H9 (cell line): ENCODE measurements around the gene KRTCAP2. TPM values are rescaled to one million over a fixed set of nuclear protein-coding genes. Genes with fewer than 3 reads are reported as not detected.
"Not testable (repeated sequence)": the region's sequence is repeated elsewhere in the genome, so short reads cannot be mapped to it uniquely, and the experiment has no call there.

Experiments
- DNase-seq: peaks from one replicate; pipeline ENCODE4 v3.0.0-alpha.2; 2017
- H2AFZ ChIP-seq: one replicate; pipeline ENCODE4 v1.6.1; 2013; ENCODE audit warnings: mild to moderate bottlenecking, low read length, control low read depth, moderate library complexity
- H2AK5ac ChIP-seq: 2 replicates; pipeline ENCODE4 v1.6.1; 2013; ENCODE audit warnings: low read length, control low read depth, mixed read lengths; ENCODE audit not compliant: insufficient read length
- H2BK120ac ChIP-seq: one replicate; pipeline ENCODE4 v1.6.1; 2013; ENCODE audit warnings: low read depth, mild to moderate bottlenecking, low read length, control low read depth, inconsistent platforms; ENCODE audit not compliant: poor library complexity, severe bottlenecking
- H2BK12ac ChIP-seq: 2 replicates; pipeline ENCODE4 v1.6.1; 2013; ENCODE audit warnings: low read length, control low read depth, mixed read lengths, low read depth; ENCODE audit not compliant: insufficient read length
- H2BK15ac ChIP-seq: 2 replicates; pipeline ENCODE4 v1.6.1; 2013; ENCODE audit warnings: low read depth, low read length, control low read depth
- H2BK20ac ChIP-seq: one replicate; pipeline ENCODE4 v1.6.1; 2013; ENCODE audit warnings: low read depth, mild to moderate bottlenecking, low read length, control low read depth, inconsistent platforms; ENCODE audit not compliant: poor library complexity, severe bottlenecking
- H2BK5ac ChIP-seq: 2 replicates; pipeline ENCODE4 v1.6.1; 2013; ENCODE audit warnings: low read length, control low read depth, mixed read lengths; ENCODE audit not compliant: insufficient read length
- H3K14ac ChIP-seq: 2 replicates; pipeline ENCODE4 v1.6.1; 2013; ENCODE audit warnings: low read length, control low read depth; ENCODE audit not compliant: insufficient read depth
- H3K18ac ChIP-seq: 2 replicates; pipeline ENCODE4 v1.6.1; 2013; ENCODE audit warnings: low read depth, mild to moderate bottlenecking, mixed read lengths, low read length, control low read depth; ENCODE audit not compliant: insufficient read length
- H3K23ac ChIP-seq: 2 replicates; pipeline ENCODE4 v1.6.1; 2013; ENCODE audit warnings: low read length, control low read depth, mixed read lengths, low read depth; ENCODE audit not compliant: insufficient read length
- H3K23me2 ChIP-seq: 2 replicates; pipeline ENCODE4 v1.6.1; 2013; ENCODE audit warnings: low read depth, mild to moderate bottlenecking, mixed read lengths, low read length, control low read depth; ENCODE audit not compliant: insufficient read length, poor library complexity, severe bottlenecking
- H3K27ac ChIP-seq: 2 replicates; pipeline ENCODE4 v1.5.1; 2013; ENCODE audit warnings: low read length, control low read depth, mixed read lengths, low read depth; ENCODE audit not compliant: insufficient read length
- H3K27me3 ChIP-seq: 2 replicates; pipeline ENCODE4 v1.6.1; 2013; ENCODE audit warnings: low read length, control low read depth, inconsistent platforms; ENCODE audit not compliant: insufficient read depth
- H3K4ac ChIP-seq: 2 replicates; pipeline ENCODE4 v1.6.1; 2013; ENCODE audit warnings: low read depth, mild to moderate bottlenecking, control low read depth, inconsistent platforms, low read length, moderate library complexity
- H3K4me1 ChIP-seq: 2 replicates; pipeline ENCODE4 v1.6.1; 2013; ENCODE audit warnings: low read length, control low read depth, inconsistent platforms; ENCODE audit not compliant: insufficient read depth
- H3K4me2 ChIP-seq: 2 replicates; pipeline ENCODE4 v1.6.1; 2013; ENCODE audit warnings: low read length, control low read depth, mixed read lengths; ENCODE audit not compliant: insufficient read length, insufficient read depth
- H3K56ac ChIP-seq: 2 replicates; pipeline ENCODE4 v1.6.1; 2013; ENCODE audit warnings: low read depth, mild to moderate bottlenecking, mixed read lengths, low read length, control low read depth; ENCODE audit not compliant: insufficient read length
- H3K79me1 ChIP-seq: 2 replicates; pipeline ENCODE4 v1.6.1; 2013; ENCODE audit warnings: low read depth, mild to moderate bottlenecking, moderate library complexity, low read length, control low read depth, inconsistent platforms; ENCODE audit not compliant: insufficient read depth, poor library complexity, severe bottlenecking
- H3K79me2 ChIP-seq: 2 replicates; pipeline ENCODE4 v1.6.1; 2013; ENCODE audit warnings: low read length, control low read depth, inconsistent platforms; ENCODE audit not compliant: insufficient read depth
- H3K9ac ChIP-seq: 2 replicates; pipeline ENCODE4 v1.6.1; 2013; ENCODE audit warnings: low read length, control low read depth, mixed read lengths; ENCODE audit not compliant: insufficient read length; ENCODE audit errors: extremely low read depth
- H3K9me3 ChIP-seq: one replicate; pipeline ENCODE4 v1.6.1; 2013; ENCODE audit warnings: low read depth, low read length, inconsistent platforms; ENCODE audit not compliant: control insufficient read depth
- H3T11ph ChIP-seq: one replicate; pipeline ENCODE4 v1.6.1; 2013; ENCODE audit warnings: mild to moderate bottlenecking, low read length, control low read depth, inconsistent platforms
- H4K20me1 ChIP-seq: one replicate; pipeline ENCODE4 v1.6.1; 2013; ENCODE audit not compliant: control insufficient read depth, insufficient read length, insufficient read depth
- H4K5ac ChIP-seq: 2 replicates; pipeline ENCODE4 v1.6.1; 2013; ENCODE audit warnings: low read depth, mild to moderate bottlenecking, mixed read lengths, low read length, control low read depth; ENCODE audit not compliant: insufficient read length
- H4K8ac ChIP-seq: replicated peaks from 2 replicates; pipeline ENCODE4 v1.6.1; 2013; ENCODE audit warnings: low read length, control low read depth, mixed read lengths, low read depth; ENCODE audit not compliant: insufficient read length
- H4K91ac ChIP-seq: 2 replicates; pipeline ENCODE4 v1.6.1; 2013; ENCODE audit warnings: low read depth, mild to moderate bottlenecking, moderate library complexity, mixed read lengths, low read length, control low read depth; ENCODE audit not compliant: insufficient read length
- H3K27ac Mint-ChIP-seq, 3 experiments: 2 replicates in 2 of 3; 3 replicates in 1 of 3; pipeline ENCODE4 v1.8.0; 2020 to 2021; ENCODE audit warnings: mixed read lengths in 3 of 3, mild to moderate bottlenecking in 1 of 3, moderate library complexity in 1 of 3
- H3K27me3 Mint-ChIP-seq: 2 replicates; pipeline ENCODE4 v1.8.0; 2021; ENCODE audit warnings: low read depth, mild to moderate bottlenecking, moderate library complexity, mixed read lengths
- H3K36me3 Mint-ChIP-seq, 3 experiments: 2 replicates in 2 of 3; 3 replicates in 1 of 3; pipeline ENCODE4 v1.8.0; 2020 to 2021; ENCODE audit warnings: low read depth in 3 of 3, mixed read lengths in 3 of 3; ENCODE audit not compliant: insufficient read depth in 1 of 3
- H3K4me1 Mint-ChIP-seq, 2 experiments: 2 replicates each; pipeline ENCODE4 v1.8.0; 2020; ENCODE audit warnings: mixed read lengths in 2 of 2
- H3K4me3 Mint-ChIP-seq, 2 experiments: 2 replicates in 1 of 2; 3 replicates in 1 of 2; pipeline ENCODE4 v1.8.0; 2020 to 2021; ENCODE audit warnings: mild to moderate bottlenecking in 2 of 2, mixed read lengths in 2 of 2, moderate library complexity in 1 of 2
- H3K9me3 Mint-ChIP-seq, 2 experiments: 2 replicates in 1 of 2; 3 replicates in 1 of 2; pipeline ENCODE4 v1.8.0; 2020; ENCODE audit warnings: mild to moderate bottlenecking in 2 of 2, mixed read lengths in 2 of 2, moderate library complexity in 1 of 2
- CTCF ChIP-seq: fragments of 200-600 bp; sonication (generic); conservative IDR thresholded peaks from 3 replicates; pipeline ENCODE4 v1.8.0; 2021; ENCODE audit warnings: antibody characterized with exemption, mild to moderate bottlenecking
- WGBS: extraction: QIAGEN DNeasy Blood & Tissue Kit; methylation state at CpG from one replicate; pipeline ENCODE4 v1.1.7; 2013; ENCODE audit warnings: missing lambda C conversion rate, low lambda C conversion rate, mixed read lengths; ENCODE audit not compliant: insufficient read length; ENCODE audit errors: extremely low coverage; 5-methylcytosine and 5-hydroxymethylcytosine counted together
- total RNA-seq: library from RNA; stranded (reverse); gene quantifications from 2 replicates; pipeline ENCODE4 v1.2.1, GENCODE V29; 2021

Gene KRTCAP2
- total RNA-seq, 1 experiment from 2014 or later, result 149 TPM

- Histone ChIP-seq H4K91ac (no peak overlapping the region), H2AFZ (no peak overlapping the region), H3K14ac (no peak overlapping the region), H3K9ac (no peak overlapping the region), H3K27ac (no peak overlapping the region), H3K27me3 (no peaks in the 10 kb centered on the region), H3T11ph (no peak overlapping the region), H2BK120ac (no peak overlapping the region), H3K23me2 (peaks cover 8% of the 10 kb centered on the region), H2BK15ac (no peak overlapping the region), H2AK5ac (no peak overlapping the region), H3K18ac (no peak overlapping the region), H4K20me1 (no peaks in the 10 kb centered on the region), H2BK20ac (no peak overlapping the region), H3K4me2 (peak overlapping the region; percentile 94), H4K8ac (no peak overlapping the region), H4K5ac (no peak overlapping the region), H3K9me3 (no peaks in the 10 kb centered on the region), H2BK5ac (no peak overlapping the region), H3K56ac (no peak overlapping the region), H2BK12ac (no peak overlapping the region), H3K23ac (no peak overlapping the region), H3K4me1 (no peaks in the 10 kb centered on the region), H3K79me2 (no peaks in the 10 kb centered on the region), H3K4ac (no peak overlapping the region), H3K79me1 (no peaks in the 10 kb centered on the region)
- Mint-ChIP-seq H3K36me3 (peaks cover 3 to 13% (median 13%) of the 10 kb centered on the region in 3 experiments; a peak in 6 of 7 replicates), H3K4me3 (peak overlapping the region in 1 of 2 experiments; percentile 75; a peak in 3 of 5 replicates), H3K9me3 (peaks cover 4 to 5% of the 10 kb centered on the region in 2 experiments; a peak in 4 of 5 replicates), H3K4me1 (peaks cover 5 to 18% of the 10 kb centered on the region in 2 experiments), H3K27me3 (peaks cover 3% of the 10 kb centered on the region), H3K27ac (peak overlapping the region in 2 of 3 experiments; percentile 51 to 87; a peak in 3 of 7 replicates)
- TF ChIP-seq CTCF, result no peak
- peak; percentile 60 for DNase-seq
- WGBS, result no CpG with 5 or more reads among the region's 8 CpGs
Measured at GRCh38 chr1:155166051-155166470, 7.0 kb downstream of the KRTCAP2 start.

- H3K4me2 ChIP-seq, H3K9me3 Mint-ChIP-seq, H3K56ac ChIP-seq, H3K27ac Mint-ChIP-seq, H3K36me3 Mint-ChIP-seq, H2AFZ ChIP-seq, H3K4me3 Mint-ChIP-seq, H4K91ac ChIP-seq, H3K27ac ChIP-seq, H3K79me1 ChIP-seq, H3K4ac ChIP-seq, H3K9ac ChIP-seq, H3T11ph ChIP-seq, H2BK120ac ChIP-seq, H3K18ac ChIP-seq, H3K23me2 ChIP-seq, H3K4me1 ChIP-seq, H2BK5ac ChIP-seq, H3K27me3 Mint-ChIP-seq, H3K9me3 ChIP-seq, H4K8ac ChIP-seq, DNase-seq, H3K14ac ChIP-seq, H2AK5ac ChIP-seq, H2BK20ac ChIP-seq, H4K20me1 ChIP-seq, H3K79me2 ChIP-seq, H2BK15ac ChIP-seq, H4K5ac ChIP-seq, H3K27me3 ChIP-seq, H2BK12ac ChIP-seq, H3K23ac ChIP-seq: not testable (repeated sequence)
- no CpG with 5 or more reads among the region's 11 CpGs for WGBS
- peaks cover 5 to 18% of the 10 kb centered on the region in 2 experiments for H3K4me1 Mint-ChIP-seq
Measured at GRCh38 chr1:155164625-155165024, 8.5 kb downstream of the KRTCAP2 start.
